ENCODE results near the gene IFNGR2. TPM values are rescaled to one million over a fixed set of nuclear protein-coding genes. Genes with fewer than 3 reads are reported as not detected.
A peak's percentile ranks its signal among the peaks of the same experiment; 100 is the strongest.

Gene IFNGR2
- total and polyA plus RNA-seq, 2 of the 13 experiments (the other 11 are each of a cell fraction or from before 2014, with no cell fraction given) = 61.3 to 117 TPM

- TF ChIP-seq THRA (CRISPR knock-in tag; IDR thresholded peaks at IDR 0.05; ENCODE audit: borderline replicate concordance) = no peak; the same call in 1 of the 2 replicates
- 0 out of 2 replicates have a peak, but pooled peaks have one; percentile 17 for TF ChIP-seq ZFP1 (CRISPR knock-in tag; IDR thresholded peaks at IDR 0.05)
- TF ChIP-seq BRCA1 (CRISPR knock-in tag; IDR thresholded peaks at IDR 0.05) = no peak
- TF ChIP-seq PLRG1 (conservative IDR thresholded peaks at IDR 0.05) = no peak
- peak; percentile 38; the same call in 1 of the 2 replicates for TF ChIP-seq ZNF709 (CRISPR knock-in tag; IDR thresholded peaks at IDR 0.05)
- no peak for TF ChIP-seq CEBPB (IDR thresholded peaks at IDR 0.05; ENCODE audit: borderline replicate concordance, low read depth, low read length)
- no peak; the same call in 1 of the 2 replicates for TF ChIP-seq ZSCAN31 (CRISPR knock-in tag; IDR thresholded peaks at IDR 0.05; ENCODE audit: low read depth)
- no peak for TF ChIP-seq ZSCAN21 (CRISPR knock-in tag; IDR thresholded peaks at IDR 0.05; ENCODE audit: borderline replicate concordance)
- TF ChIP-seq ARNTL (CRISPR knock-in tag; IDR thresholded peaks at IDR 0.05) = 0 out of 2 replicates have a peak, but pooled peaks have one; percentile 12
- no peak for TF ChIP-seq ATF5 (CRISPR knock-in tag; IDR thresholded peaks at IDR 0.05; ENCODE audit: low read depth)
- TF ChIP-seq, protein P1, sequence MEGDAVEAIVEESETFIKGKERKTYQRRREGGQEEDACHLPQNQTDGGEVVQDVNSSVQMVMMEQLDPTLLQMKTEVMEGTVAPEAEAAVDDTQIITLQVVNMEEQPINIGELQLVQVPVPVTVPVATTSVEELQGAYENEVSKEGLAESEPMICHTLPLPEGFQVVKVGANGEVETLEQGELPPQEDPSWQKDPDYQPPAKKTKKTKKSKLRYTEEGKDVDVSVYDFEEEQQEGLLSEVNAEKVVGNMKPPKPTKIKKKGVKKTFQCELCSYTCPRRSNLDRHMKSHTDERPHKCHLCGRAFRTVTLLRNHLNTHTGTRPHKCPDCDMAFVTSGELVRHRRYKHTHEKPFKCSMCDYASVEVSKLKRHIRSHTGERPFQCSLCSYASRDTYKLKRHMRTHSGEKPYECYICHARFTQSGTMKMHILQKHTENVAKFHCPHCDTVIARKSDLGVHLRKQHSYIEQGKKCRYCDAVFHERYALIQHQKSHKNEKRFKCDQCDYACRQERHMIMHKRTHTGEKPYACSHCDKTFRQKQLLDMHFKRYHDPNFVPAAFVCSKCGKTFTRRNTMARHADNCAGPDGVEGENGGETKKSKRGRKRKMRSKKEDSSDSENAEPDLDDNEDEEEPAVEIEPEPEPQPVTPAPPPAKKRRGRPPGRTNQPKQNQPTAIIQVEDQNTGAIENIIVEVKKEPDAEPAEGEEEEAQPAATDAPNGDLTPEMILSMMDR (CRISPR knock-in tag; IDR thresholded peaks at IDR 0.05) = peak; percentile 35
- peak; percentile 10; the same call in 1 of the 2 replicates for TF ChIP-seq PHF8 (CRISPR knock-in tag; IDR thresholded peaks at IDR 0.05)
- no peak for TF ChIP-seq ARNT (IDR thresholded peaks at IDR 0.05)
- TF ChIP-seq NFATC3 (CRISPR knock-in tag; IDR thresholded peaks at IDR 0.05) = 0 out of 2 replicates have a peak, but pooled peaks have one; percentile 37
- 0 out of 2 replicates have a peak, but pooled peaks have one; percentile 6 for TF ChIP-seq ZNF431 (CRISPR knock-in tag; IDR thresholded peaks at IDR 0.05; ENCODE audit: borderline replicate concordance, low read depth)
- TF ChIP-seq NR2C2 (CRISPR knock-in tag; IDR thresholded peaks at IDR 0.05; ENCODE audit: borderline replicate concordance) = no peak
- no peak for TF ChIP-seq CHD4 (IDR thresholded peaks at IDR 0.05; ENCODE audit: borderline replicate concordance, low read length)
- TF ChIP-seq, protein P2, sequence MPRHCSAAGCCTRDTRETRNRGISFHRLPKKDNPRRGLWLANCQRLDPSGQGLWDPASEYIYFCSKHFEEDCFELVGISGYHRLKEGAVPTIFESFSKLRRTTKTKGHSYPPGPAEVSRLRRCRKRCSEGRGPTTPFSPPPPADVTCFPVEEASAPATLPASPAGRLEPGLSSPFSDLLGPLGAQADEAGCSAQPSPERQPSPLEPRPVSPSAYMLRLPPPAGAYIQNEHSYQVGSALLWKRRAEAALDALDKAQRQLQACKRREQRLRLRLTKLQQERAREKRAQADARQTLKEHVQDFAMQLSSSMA (CRISPR knock-in tag; IDR thresholded peaks at IDR 0.05) = peak; percentile 58; the same call in 1 of the 2 replicates
- TF ChIP-seq ZNF598 (CRISPR knock-in tag; IDR thresholded peaks at IDR 0.05; ENCODE audit: borderline replicate concordance) = no peak
- 0 out of 2 replicates have a peak, but pooled peaks have one; percentile 63 for TF ChIP-seq CHCHD3 (CRISPR knock-in tag; IDR thresholded peaks at IDR 0.05)
- TF ChIP-seq RNF219 (CRISPR knock-in tag; IDR thresholded peaks at IDR 0.05) = no peak
- TF ChIP-seq ZBTB38 (CRISPR knock-in tag; IDR thresholded peaks at IDR 0.05) = no peak
- TF ChIP-seq ZNF563 (CRISPR knock-in tag; IDR thresholded peaks at IDR 0.05) = peak; percentile 78
Measured at GRCh38 chr21:33478935-33479678, 75.9 kb downstream of the IFNGR2 start (continued).

Measured in HepG2 (cell line).